Dendritic cell treated with granulocyte-macrophage colony-stimulating factor and Interleukin-4, amounts not matched to agents 40 ng/mL and 50 ng/mL, for 4 days (primary cell): ENCODE results near the gene KCNQ4.

ENCODE experiments used
- H3K27ac Mint-ChIP-seq: one replicate; pipeline ENCODE4 v1.8.0; 2022; ENCODE audit warnings: mild to moderate bottlenecking, mixed read lengths
- H3K27me3 Mint-ChIP-seq: one replicate; pipeline ENCODE4 v1.8.0; 2022; ENCODE audit warnings: mild to moderate bottlenecking, mixed read lengths
- H3K36me3 Mint-ChIP-seq: one replicate; pipeline ENCODE4 v1.8.0; 2022; ENCODE audit warnings: low read depth, mixed read lengths
- H3K4me1 Mint-ChIP-seq: one replicate; pipeline ENCODE4 v1.8.0; 2022; ENCODE audit warnings: low read depth, mixed read lengths
- H3K4me3 Mint-ChIP-seq: one replicate; pipeline ENCODE4 v1.8.0; 2022; ENCODE audit warnings: mild to moderate bottlenecking, moderate library complexity, mixed read lengths
- H3K9me3 Mint-ChIP-seq: one replicate; pipeline ENCODE4 v1.8.0; 2022; ENCODE audit warnings: mixed read lengths
- intact Hi-C: fragments of 100-400 bp; cut with micrococcal nuclease; formaldehyde crosslinking; loops from one replicate; pipeline ENCODE4 v1.15.0; 2022

KCNQ4 gene

GRCh38 chr1:40886318-40887011 lies 102.9 kb downstream of the KCNQ4 start:
- H3K27ac Mint-ChIP-seq: no peak overlapping the region
- intact Hi-C loops: no loop called here
- H3K27me3 Mint-ChIP-seq: peaks cover 58% of the 10 kb centered on the region
- no peaks in the 10 kb centered on the region for H3K9me3 Mint-ChIP-seq
- H3K4me1 Mint-ChIP-seq: peaks cover 36% of the 10 kb centered on the region
- no peaks in the 10 kb centered on the region for H3K36me3 Mint-ChIP-seq
- H3K4me3 Mint-ChIP-seq: no peak overlapping the region

GRCh38 chr1:40887012-40887378 lies 103.4 kb downstream of the KCNQ4 start:
- no peaks in the 10 kb centered on the region for H3K36me3 Mint-ChIP-seq
- H3K4me3 Mint-ChIP-seq: no peak overlapping the region
- H3K27me3 Mint-ChIP-seq: peaks cover 57% of the 10 kb centered on the region
- H3K9me3 Mint-ChIP-seq: no peaks in the 10 kb centered on the region
- intact Hi-C loops: no loop called here
- peaks cover 38% of the 10 kb centered on the region for H3K4me1 Mint-ChIP-seq
- no peak overlapping the region for H3K27ac Mint-ChIP-seq

- no peaks in the 10 kb centered on the region for H3K9me3 Mint-ChIP-seq
- H3K4me3 Mint-ChIP-seq: no peak overlapping the region
- peaks cover 54% of the 10 kb centered on the region for H3K27me3 Mint-ChIP-seq
- H3K4me1 Mint-ChIP-seq: peaks cover 38% of the 10 kb centered on the region
- H3K36me3 Mint-ChIP-seq: no peaks in the 10 kb centered on the region
- H3K27ac Mint-ChIP-seq: no peak overlapping the region
- intact Hi-C loops: no loop called here
Measured at GRCh38 chr1:40887652-40888051, 104.1 kb downstream of the KCNQ4 start.
